Measurements from ENCODE around the gene RHOT2.

RHOT2 gene

GRCh38 chr16:667780-668518, at the start of gene RHOT2:
Gene RHOT2, plus strand, starts transcription at chr16:668132. Its CDS starts 68 bp downstream, at chr16:668200.
- peak; percentile 65 to 69 for DNase-seq (ENCODE audit: low read depth in 2 of 2)

- no peak for DNase-seq (ENCODE audit: low read depth in 2 of 2)
Measured at GRCh38 chr16:619476-620100, 48.3 kb upstream of the RHOT2 start.

GRCh38 chr16:620700-621525, 47.0 kb upstream of the RHOT2 start:
- no peak for DNase-seq (ENCODE audit: low read depth in 2 of 2)

GRCh38 chr16:621526-622105, 46.3 kb upstream of the RHOT2 start:
- no peak for DNase-seq (ENCODE audit: low read depth in 2 of 2)

GRCh38 chr16:622920-623280, 45.0 kb upstream of the RHOT2 start:
- DNase-seq (ENCODE audit: low read depth in 2 of 2), result no peak

GRCh38 chr16:624526-625070, 43.3 kb upstream of the RHOT2 start:
- DNase-seq (ENCODE audit: low read depth in 2 of 2), result no peak

GRCh38 chr16:625117-625976, 42.6 kb upstream of the RHOT2 start:
- DNase-seq (ENCODE audit: low read depth in 2 of 2), result no peak

GRCh38 chr16:625977-626765, 41.8 kb upstream of the RHOT2 start:
- DNase-seq (ENCODE audit: low read depth in 2 of 2), result no peak

- DNase-seq (ENCODE audit: low read depth in 2 of 2), result peak; percentile 64 to 69
Measured at GRCh38 chr16:626787-627453, 41.0 kb upstream of the RHOT2 start.

GRCh38 chr16:627454-628239, 40.3 kb upstream of the RHOT2 start:
- DNase-seq (ENCODE audit: low read depth in 2 of 2), result no peak

- no peak for DNase-seq (ENCODE audit: low read depth in 2 of 2)
Measured at GRCh38 chr16:628321-629061, 39.4 kb upstream of the RHOT2 start.

GRCh38 chr16:629185-629832, 38.6 kb upstream of the RHOT2 start:
- no peak for DNase-seq (ENCODE audit: low read depth in 2 of 2)

- DNase-seq (ENCODE audit: low read depth in 2 of 2), result no peak
Measured at GRCh38 chr16:629833-630248, 38.1 kb upstream of the RHOT2 start.

- DNase-seq (ENCODE audit: low read depth in 2 of 2), result no peak
Measured at GRCh38 chr16:630249-630814, 37.6 kb upstream of the RHOT2 start.

GRCh38 chr16:630815-631405, 37.0 kb upstream of the RHOT2 start, which contains the start of gene WFIKKN1:
Gene WFIKKN1, plus strand, starts transcription at chr16:630985. Its CDS starts 269 bp downstream, at chr16:631254.
- DNase-seq (ENCODE audit: low read depth in 2 of 2), result no peak

- no peak for DNase-seq (ENCODE audit: low read depth in 2 of 2)
Measured at GRCh38 chr16:631808-632358, 36.0 kb upstream of the RHOT2 start.
